Gastroesophageal sphincter (tissue), 3 donors: ENCODE data around the gene HMX2.

Source experiments
- POLR2A ChIP-seq, 2 donors: fragments of 450-650 bp; IDR thresholded peaks; one replicate each; pipeline ENCODE4 v1.6.1; 2017; ENCODE audit warnings: antibody characterized with exemption in 2 of 2, mild to moderate bottlenecking in 2 of 2, moderate library complexity in 1 of 2
- POLR2AphosphoS5 ChIP-seq: sonication (generic); formaldehyde crosslinking; IDR thresholded peaks from one replicate; pipeline ENCODE4 v1.6.1; 2017; ENCODE audit warnings: antibody characterized with exemption
- TF ChIP-seq, protein P1 (sequence below), 4 experiments: fragments of 200-600 bp in 2 of 4; fragments of 450-650 bp in 2 of 4; sonication (generic) in 1 of 4; IDR thresholded peaks; one replicate each; pipeline ENCODE4 v1.5.1; 2017 to 2019; ENCODE audit warnings: antibody characterized with exemption in 4 of 4, mild to moderate bottlenecking in 2 of 4, moderate library complexity in 2 of 4

DNA sequence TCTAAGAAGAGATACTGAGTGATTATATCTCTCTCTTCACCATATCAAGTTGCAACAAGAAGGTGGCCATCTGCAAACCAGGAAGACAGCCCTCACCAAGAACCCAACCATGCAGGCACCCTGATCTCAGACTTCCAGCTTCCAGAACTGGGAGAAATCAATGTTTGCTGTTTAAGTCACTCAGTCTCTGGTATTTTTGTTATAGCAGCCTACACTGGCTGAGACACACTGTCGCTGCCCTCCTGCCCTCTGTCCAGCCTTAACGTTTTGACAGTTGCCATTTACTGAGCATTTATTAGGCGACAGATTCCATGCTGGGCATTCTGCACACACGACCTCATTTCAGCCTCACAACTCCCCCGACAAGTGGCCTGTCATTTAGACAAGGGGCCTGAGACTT lies 21.7 kb upstream of the HMX2 start:
- TF ChIP-seq, protein P1, sequence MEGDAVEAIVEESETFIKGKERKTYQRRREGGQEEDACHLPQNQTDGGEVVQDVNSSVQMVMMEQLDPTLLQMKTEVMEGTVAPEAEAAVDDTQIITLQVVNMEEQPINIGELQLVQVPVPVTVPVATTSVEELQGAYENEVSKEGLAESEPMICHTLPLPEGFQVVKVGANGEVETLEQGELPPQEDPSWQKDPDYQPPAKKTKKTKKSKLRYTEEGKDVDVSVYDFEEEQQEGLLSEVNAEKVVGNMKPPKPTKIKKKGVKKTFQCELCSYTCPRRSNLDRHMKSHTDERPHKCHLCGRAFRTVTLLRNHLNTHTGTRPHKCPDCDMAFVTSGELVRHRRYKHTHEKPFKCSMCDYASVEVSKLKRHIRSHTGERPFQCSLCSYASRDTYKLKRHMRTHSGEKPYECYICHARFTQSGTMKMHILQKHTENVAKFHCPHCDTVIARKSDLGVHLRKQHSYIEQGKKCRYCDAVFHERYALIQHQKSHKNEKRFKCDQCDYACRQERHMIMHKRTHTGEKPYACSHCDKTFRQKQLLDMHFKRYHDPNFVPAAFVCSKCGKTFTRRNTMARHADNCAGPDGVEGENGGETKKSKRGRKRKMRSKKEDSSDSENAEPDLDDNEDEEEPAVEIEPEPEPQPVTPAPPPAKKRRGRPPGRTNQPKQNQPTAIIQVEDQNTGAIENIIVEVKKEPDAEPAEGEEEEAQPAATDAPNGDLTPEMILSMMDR (IDR thresholded peaks at IDR 0.05), result no peak
- no peak for TF ChIP-seq POLR2A (IDR thresholded peaks at IDR 0.05)
- no peak for TF ChIP-seq POLR2AphosphoS5
